Measurements from ENCODE around the gene RPL27A.

- TF ChIP-seq, protein P1, sequence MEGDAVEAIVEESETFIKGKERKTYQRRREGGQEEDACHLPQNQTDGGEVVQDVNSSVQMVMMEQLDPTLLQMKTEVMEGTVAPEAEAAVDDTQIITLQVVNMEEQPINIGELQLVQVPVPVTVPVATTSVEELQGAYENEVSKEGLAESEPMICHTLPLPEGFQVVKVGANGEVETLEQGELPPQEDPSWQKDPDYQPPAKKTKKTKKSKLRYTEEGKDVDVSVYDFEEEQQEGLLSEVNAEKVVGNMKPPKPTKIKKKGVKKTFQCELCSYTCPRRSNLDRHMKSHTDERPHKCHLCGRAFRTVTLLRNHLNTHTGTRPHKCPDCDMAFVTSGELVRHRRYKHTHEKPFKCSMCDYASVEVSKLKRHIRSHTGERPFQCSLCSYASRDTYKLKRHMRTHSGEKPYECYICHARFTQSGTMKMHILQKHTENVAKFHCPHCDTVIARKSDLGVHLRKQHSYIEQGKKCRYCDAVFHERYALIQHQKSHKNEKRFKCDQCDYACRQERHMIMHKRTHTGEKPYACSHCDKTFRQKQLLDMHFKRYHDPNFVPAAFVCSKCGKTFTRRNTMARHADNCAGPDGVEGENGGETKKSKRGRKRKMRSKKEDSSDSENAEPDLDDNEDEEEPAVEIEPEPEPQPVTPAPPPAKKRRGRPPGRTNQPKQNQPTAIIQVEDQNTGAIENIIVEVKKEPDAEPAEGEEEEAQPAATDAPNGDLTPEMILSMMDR (IDR thresholded peaks at IDR 0.05) = no peak
- no peak for TF ChIP-seq TEAD4 (CRISPR knock-in tag; IDR thresholded peaks at IDR 0.05)
- TF ChIP-seq MAX (CRISPR knock-in tag; IDR thresholded peaks at IDR 0.05) = no peak
- no peak for TF ChIP-seq STAT6 (CRISPR knock-in tag; conservative IDR thresholded peaks at IDR 0.05; ENCODE audit: low read depth)
- TF ChIP-seq, protein P2, sequence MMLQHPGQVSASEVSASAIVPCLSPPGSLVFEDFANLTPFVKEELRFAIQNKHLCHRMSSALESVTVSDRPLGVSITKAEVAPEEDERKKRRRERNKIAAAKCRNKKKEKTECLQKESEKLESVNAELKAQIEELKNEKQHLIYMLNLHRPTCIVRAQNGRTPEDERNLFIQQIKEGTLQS (CRISPR knock-in tag; conservative IDR thresholded peaks at IDR 0.05) = no peak
- TF ChIP-seq, protein P3, sequence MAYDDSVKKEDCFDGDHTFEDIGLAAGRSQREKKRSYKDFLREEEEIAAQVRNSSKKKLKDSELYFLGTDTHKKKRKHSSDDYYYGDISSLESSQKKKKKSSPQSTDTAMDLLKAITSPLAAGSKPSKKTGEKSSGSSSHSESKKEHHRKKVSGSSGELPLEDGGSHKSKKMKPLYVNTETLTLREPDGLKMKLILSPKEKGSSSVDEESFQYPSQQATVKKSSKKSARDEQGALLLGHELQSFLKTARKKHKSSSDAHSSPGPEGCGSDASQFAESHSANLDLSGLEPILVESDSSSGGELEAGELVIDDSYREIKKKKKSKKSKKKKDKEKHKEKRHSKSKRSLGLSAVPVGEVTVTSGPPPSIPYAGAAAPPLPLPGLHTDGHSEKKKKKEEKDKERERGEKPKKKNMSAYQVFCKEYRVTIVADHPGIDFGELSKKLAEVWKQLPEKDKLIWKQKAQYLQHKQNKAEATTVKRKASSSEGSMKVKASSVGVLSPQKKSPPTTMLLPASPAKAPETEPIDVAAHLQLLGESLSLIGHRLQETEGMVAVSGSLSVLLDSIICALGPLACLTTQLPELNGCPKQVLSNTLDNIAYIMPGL (CRISPR knock-in tag; IDR thresholded peaks at IDR 0.05) = no peak
- TF ChIP-seq GABPB1 (CRISPR knock-in tag; IDR thresholded peaks at IDR 0.05) = no peak
- TF ChIP-seq, protein P4, sequence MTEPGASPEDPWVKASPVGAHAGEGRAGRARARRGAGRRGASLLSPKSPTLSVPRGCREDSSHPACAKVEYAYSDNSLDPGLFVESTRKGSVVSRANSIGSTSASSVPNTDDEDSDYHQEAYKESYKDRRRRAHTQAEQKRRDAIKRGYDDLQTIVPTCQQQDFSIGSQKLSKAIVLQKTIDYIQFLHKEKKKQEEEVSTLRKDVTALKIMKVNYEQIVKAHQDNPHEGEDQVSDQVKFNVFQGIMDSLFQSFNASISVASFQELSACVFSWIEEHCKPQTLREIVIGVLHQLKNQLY (CRISPR knock-in tag; IDR thresholded peaks at IDR 0.05) = no peak
- no peak for TF ChIP-seq ESRRA (CRISPR knock-in tag; IDR thresholded peaks at IDR 0.05; ENCODE audit: borderline replicate concordance)
- TF ChIP-seq PREB (CRISPR knock-in tag; IDR thresholded peaks at IDR 0.05; ENCODE audit: borderline replicate concordance) = no peak
Observed at GRCh38 chr11:8634498-8634897, 48.1 kb upstream of the RPL27A start.
